Measurements from ENCODE around the gene C21orf91. TPM values are rescaled to one million over a fixed set of nuclear protein-coding genes. Genes with fewer than 3 reads are reported as not detected.

C21orf91 gene
- total RNA-seq, 2 donors from 2014 or later, result 22.7 to 24.2 TPM

DNA sequence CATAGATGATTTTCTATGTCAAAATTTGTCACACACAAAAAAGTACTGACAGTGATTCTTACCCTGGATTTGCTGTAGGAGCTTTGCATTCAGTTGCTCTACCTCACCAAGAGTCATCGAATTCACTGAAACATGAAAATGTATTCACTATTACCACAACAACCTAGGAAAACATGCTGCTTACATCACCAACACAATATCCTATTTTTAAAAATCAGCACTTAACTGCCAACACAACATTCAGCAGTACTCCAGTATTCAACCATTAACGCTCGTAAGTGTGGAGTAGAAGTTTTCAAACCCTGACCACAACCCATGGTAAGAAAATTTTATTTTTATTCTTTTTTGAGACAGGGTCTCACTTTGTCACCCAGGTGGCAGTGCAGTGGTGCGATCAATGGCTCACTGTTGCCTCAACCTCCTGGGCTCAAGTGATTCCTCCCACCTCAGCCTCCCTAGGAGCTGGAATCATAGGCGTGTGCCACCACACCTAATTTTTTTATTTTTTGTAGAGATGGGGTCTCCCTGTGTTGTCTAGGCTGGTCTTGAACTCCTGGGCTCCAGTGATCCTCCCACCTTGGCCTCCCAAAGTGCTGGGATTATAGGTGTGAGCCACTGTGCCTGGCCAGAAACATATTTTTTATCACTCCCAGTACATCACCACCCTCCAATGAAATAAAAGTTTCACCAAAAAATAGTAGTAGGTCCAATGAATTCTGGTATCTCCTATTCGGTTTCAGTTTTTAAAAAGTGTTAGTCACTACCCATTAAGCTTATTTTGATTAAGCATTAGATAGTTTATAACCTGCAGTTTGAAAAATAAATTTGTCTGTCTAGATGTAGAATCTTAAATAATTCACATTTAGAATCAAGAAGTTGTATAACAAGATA, 23.8 kb downstream of the C21orf91 start:
- ATAC-seq (replicated peaks in 1 of 2), result peak; percentile 25 to 29
- no peaks in the 10 kb centered on the region for H3K27me3 Mint-ChIP-seq (ENCODE audit: low read depth)
- H3K9me3 Mint-ChIP-seq, result no peaks in the 10 kb centered on the region
- peaks cover 57% of the 10 kb centered on the region for H3K4me1 Mint-ChIP-seq (ENCODE audit: low read depth)
- peak overlapping the region; percentile 63 to 84 for H3K4me3 Mint-ChIP-seq
- H3K27ac Mint-ChIP-seq, result peak overlapping the region; percentile 91
- H3K36me3 Mint-ChIP-seq (ENCODE audit: insufficient read depth in 2 of 2), result peaks cover 3 to 8% of the 10 kb centered on the region in 2 donors
- no peak for DNase-seq

DNA sequence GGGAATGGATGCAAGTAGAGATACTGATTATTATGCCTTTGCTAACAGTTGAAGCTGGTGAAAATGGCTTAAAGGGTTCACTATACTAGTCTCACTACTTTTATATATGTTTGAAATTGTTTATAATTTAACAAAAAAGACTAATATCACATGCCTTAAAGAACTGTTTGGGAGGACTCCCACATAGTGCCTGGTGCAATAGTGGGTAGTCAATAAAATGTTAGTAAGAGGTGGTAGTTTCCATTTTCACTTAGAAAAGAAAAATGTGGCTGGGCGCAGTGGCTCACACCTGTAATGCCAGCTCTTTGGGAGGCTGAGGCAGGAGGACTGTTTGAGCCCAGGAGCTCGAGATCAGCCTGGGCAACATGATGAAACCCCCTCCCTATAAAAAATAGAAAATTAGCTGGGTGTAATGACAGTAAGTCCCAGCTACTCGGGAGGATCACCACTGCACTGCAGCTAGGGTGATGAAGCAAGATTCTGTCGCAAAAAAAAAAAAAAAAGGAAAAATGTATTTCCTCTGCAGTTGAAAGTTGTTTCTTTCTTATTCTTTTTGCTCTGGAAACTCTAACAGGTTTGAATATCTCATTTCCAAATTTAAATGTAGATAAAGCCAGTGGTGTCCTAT, 24.5 kb downstream of the C21orf91 start:
- ATAC-seq (replicated peaks in 1 of 2) (no peak), DNase-seq (no peak)
- Mint-ChIP-seq H3K27me3 (ENCODE audit: low read depth) (no peaks in the 10 kb centered on the region), H3K4me3 (peak overlapping the region; percentile 63 to 84), H3K36me3 (ENCODE audit: insufficient read depth in 2 of 2) (peaks cover 3 to 12% of the 10 kb centered on the region in 2 donors), H3K4me1 (ENCODE audit: low read depth) (peaks cover 65% of the 10 kb centered on the region), H3K9me3 (no peaks in the 10 kb centered on the region), H3K27ac (peak overlapping the region; percentile 91)

GRCh38 chr21:17793246-17794123, 25.7 kb downstream of the C21orf91 start:
- DNase-seq, result no peak

DNA sequence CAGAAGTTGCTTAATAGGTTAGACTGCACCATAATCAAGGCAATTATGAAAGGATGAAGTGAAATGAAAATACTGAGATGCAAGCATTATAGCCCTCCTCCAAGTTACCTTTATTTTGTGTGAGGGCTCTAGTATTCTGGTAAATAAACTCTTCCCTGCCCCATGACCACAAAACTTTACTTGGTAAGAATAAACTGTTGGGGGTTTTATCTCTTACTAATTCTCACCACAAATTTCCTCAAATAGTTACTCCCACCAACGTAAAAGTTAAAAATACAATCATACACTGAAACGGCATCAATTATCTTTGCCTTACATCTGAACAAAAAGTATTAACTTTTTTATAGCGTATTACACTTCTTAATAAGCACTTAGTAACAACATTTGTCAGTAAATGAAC, 29.5 kb downstream of the C21orf91 start:
- DNase-seq (no peak), ATAC-seq (replicated peaks in 1 of 2) (no peak)
- peaks cover 8 to 28% of the 10 kb centered on the region in 2 donors for H3K36me3 Mint-ChIP-seq (ENCODE audit: insufficient read depth in 2 of 2)
- peak overlapping the region; percentile 54 to 78 for H3K4me3 Mint-ChIP-seq
- H3K27ac Mint-ChIP-seq, result peak overlapping the region; percentile 61
- peaks cover 85% of the 10 kb centered on the region for H3K4me1 Mint-ChIP-seq (ENCODE audit: low read depth)
- no peaks in the 10 kb centered on the region for H3K9me3 Mint-ChIP-seq
- no peaks in the 10 kb centered on the region for H3K27me3 Mint-ChIP-seq (ENCODE audit: low read depth)

More at GRCh38 chr21:17793246-17794123, 25.7 kb downstream of the C21orf91 start:
- Mint-ChIP-seq H3K27me3 (ENCODE audit: low read depth) (no peaks in the 10 kb centered on the region), H3K4me3 (peak overlapping the region; percentile 63 to 84), H3K9me3 (no peaks in the 10 kb centered on the region), H3K27ac (peak overlapping the region; percentile 89), H3K4me1 (ENCODE audit: low read depth) (peaks cover 70% of the 10 kb centered on the region), H3K36me3 (ENCODE audit: insufficient read depth in 2 of 2) (peaks cover 3 to 12% of the 10 kb centered on the region in 2 donors)
- ATAC-seq (replicated peaks in 1 of 2), result peak; percentile 67 to 80

DNA sequence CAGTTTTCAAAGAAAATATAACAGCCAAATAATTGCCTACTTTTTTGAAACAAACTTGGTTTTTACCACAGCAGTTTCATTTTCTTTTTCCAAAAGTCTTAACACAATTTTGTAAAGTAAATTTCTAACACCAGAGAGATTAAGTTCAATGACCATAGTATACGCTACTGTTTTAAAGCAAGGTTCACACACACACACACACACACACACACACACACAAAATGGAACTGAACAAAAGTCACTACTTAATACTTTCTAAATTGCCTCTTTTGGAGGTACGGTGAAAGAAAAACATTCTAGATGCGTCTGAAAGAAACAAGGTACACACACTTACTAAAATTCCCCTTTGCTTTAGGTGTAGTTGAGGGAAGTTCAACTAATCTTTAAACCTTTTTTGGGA, 30.1 kb downstream of the C21orf91 start:
- H3K4me1 Mint-ChIP-seq (ENCODE audit: low read depth), result peaks cover 85% of the 10 kb centered on the region
- H3K4me3 Mint-ChIP-seq, result peak overlapping the region; percentile 35 to 82

DNA sequence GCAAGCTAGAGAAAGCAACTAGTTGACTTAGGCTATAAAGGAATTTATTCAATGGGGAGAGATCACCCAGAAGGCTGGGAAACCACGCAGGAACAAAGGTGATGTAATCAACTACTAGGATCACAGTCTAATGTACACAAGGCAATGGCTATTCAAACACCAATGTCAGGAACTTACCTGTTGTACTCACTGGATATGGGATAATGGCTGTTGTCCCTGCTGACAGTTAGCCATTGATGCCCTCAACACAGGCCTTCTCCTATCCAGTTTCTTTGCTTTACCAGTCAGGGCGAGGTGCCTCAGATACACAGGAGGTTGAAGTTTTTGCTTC, 32.3 kb downstream of the C21orf91 start:
- Mint-ChIP-seq H3K4me1 (ENCODE audit: low read depth) (peaks cover 96% of the 10 kb centered on the region), H3K36me3 (ENCODE audit: insufficient read depth in 2 of 2) (peaks cover 8 to 22% of the 10 kb centered on the region in 2 donors), H3K27me3 (ENCODE audit: low read depth) (no peaks in the 10 kb centered on the region), H3K27ac (peak overlapping the region; percentile 62), H3K4me3 (peak overlapping the region; percentile 37 to 81), H3K9me3 (no peaks in the 10 kb centered on the region)
- ATAC-seq (replicated peaks in 1 of 2), result no peak
- DNase-seq, result no peak

More for the DNA sequence above, 30.1 kb downstream of the C21orf91 start:
- Mint-ChIP-seq H3K36me3 (ENCODE audit: insufficient read depth in 2 of 2) (peaks cover 8 to 23% of the 10 kb centered on the region in 2 donors), H3K27ac (peak overlapping the region; percentile 70), H3K9me3 (no peaks in the 10 kb centered on the region), H3K27me3 (ENCODE audit: low read depth) (no peaks in the 10 kb centered on the region)
- ATAC-seq (replicated peaks in 1 of 2), result no peak
- no peak for DNase-seq

DNA sequence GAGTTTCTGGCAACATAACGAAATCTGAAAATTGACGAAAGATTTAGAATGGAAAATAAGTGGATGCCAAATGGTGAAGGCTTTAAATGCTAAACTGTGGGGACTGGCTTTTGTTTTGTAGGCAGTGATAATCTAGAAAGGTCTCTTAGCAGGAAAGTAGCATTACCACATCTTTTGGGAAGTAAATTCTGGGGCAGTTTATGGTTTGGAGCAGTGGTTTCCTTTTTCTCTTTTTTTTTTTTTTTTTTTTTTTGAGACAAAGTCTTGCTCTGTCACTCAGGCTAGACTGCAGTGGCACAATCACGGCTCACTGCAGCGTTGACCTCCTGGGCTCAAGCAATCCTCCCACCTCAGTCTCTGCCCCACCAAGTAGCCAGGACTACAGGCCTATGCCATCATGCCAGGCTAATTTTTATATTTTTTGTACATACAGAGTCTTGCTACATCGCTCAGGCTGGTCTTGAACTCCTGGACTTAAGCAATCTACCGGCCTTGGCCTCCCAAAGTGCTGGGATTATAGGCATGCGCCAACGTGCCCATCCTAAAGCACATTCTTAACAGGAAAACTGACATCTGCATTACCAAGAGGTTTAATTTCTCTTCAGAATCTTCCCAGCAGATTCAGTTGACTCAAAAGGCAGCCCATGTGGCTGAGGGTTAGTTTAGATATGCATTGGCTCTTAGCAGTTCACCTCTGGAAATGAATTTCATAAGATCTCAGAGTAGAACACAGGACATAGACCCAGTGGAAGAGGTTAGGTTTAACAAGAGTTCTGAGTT, 32.9 kb downstream of the C21orf91 start:
- H3K4me3 Mint-ChIP-seq, result peak overlapping the region; percentile 37 to 81
- ATAC-seq (replicated peaks in 1 of 2) (peak; percentile 56 to 62), DNase-seq (peak in 1 of 2 donors; percentile 31)
- H3K27me3 Mint-ChIP-seq (ENCODE audit: low read depth), result no peaks in the 10 kb centered on the region
- peaks cover 8 to 22% of the 10 kb centered on the region in 2 donors for H3K36me3 Mint-ChIP-seq (ENCODE audit: insufficient read depth in 2 of 2)
- peaks cover 98% of the 10 kb centered on the region for H3K4me1 Mint-ChIP-seq (ENCODE audit: low read depth)
- H3K9me3 Mint-ChIP-seq, result no peaks in the 10 kb centered on the region
- peak overlapping the region; percentile 86 for H3K27ac Mint-ChIP-seq

- H3K4me1 Mint-ChIP-seq (ENCODE audit: low read depth), result peaks cover 99% of the 10 kb centered on the region
- H3K36me3 Mint-ChIP-seq (ENCODE audit: insufficient read depth in 2 of 2), result peaks cover 8 to 22% of the 10 kb centered on the region in 2 donors
- no peaks in the 10 kb centered on the region for H3K9me3 Mint-ChIP-seq
- peak overlapping the region; percentile 68 to 81 for H3K4me3 Mint-ChIP-seq
- DNase-seq (no peak), ATAC-seq (replicated peaks in 1 of 2) (no peak)
- peak overlapping the region; percentile 86 for H3K27ac Mint-ChIP-seq
- no peaks in the 10 kb centered on the region for H3K27me3 Mint-ChIP-seq (ENCODE audit: low read depth)
These were observed 33.8 kb downstream of the C21orf91 start for GRCh38 chr21:17785403-17785788.

- Mint-ChIP-seq H3K4me1 (ENCODE audit: low read depth) (peaks cover 99% of the 10 kb centered on the region), H3K9me3 (no peaks in the 10 kb centered on the region), H3K27ac (peak overlapping the region; percentile 86), H3K4me3 (peak overlapping the region; percentile 68 to 81), H3K36me3 (ENCODE audit: insufficient read depth in 2 of 2) (peaks cover 8 to 19% of the 10 kb centered on the region in 2 donors), H3K27me3 (ENCODE audit: low read depth) (no peaks in the 10 kb centered on the region)
- DNase-seq (peak; percentile 39 to 43), ATAC-seq (replicated peaks in 1 of 2) (peak; percentile 80)
These were observed 34.4 kb downstream of the C21orf91 start for GRCh38 chr21:17784604-17785402.

DNA sequence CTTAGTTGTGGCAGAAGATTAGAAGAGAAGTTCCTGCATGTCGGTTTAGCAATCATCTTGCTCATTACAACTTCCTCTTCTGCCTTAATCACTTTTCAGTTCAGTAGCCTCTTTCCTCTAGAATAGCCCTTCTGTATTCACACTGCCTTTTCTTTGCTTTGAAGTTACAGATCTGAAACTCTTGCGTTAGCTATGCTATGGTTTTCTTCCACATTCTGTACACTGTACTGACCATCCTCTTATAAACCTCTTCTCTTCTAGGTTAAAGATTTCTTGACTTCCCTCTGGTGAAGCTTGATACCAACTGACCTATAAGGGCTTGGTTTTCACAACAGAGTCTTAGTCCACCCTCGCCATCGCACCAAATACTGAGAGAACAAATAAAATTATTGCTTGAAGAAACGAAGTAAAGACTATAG, 35.0 kb downstream of the C21orf91 start:
- no peak for DNase-seq
- H3K27ac Mint-ChIP-seq, result peak overlapping the region; percentile 86
- peaks cover 8 to 18% of the 10 kb centered on the region in 2 donors for H3K36me3 Mint-ChIP-seq (ENCODE audit: insufficient read depth in 2 of 2)

DNA sequence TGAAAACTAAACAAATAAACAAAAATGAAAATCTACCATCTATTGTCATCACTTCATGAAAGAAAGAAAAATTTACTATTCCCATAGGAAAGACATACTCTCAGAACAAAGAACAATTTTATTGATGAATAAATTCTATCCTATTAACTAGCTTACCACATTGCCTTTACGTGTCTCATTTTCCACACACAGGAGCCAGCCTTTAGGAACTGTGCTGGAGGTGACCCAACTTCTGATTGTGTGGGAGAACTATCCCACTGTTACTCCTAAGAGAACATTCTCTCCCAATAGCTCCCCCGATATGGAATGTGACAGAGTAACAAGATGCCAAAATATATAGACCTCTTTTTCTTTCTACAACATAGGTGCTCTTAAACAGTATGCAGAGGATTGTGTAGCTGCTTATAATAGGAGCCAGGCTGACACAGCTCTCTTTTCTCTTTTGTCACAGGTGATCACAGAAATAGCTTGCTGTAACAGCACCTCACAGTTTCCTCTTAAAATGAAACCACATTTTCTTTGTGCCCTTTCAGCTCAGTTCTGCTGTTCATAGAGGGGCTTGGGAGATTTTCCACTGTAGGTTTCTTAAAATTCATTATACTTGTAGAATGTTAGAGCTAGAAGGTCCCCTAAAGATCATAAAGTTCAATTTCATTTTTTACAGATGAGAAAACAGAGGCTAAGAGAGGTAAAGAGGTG, 35.5 kb downstream of the C21orf91 start:
- peak overlapping the region; percentile 86 for H3K27ac Mint-ChIP-seq
- no peak for DNase-seq
- H3K4me3 Mint-ChIP-seq, result peak overlapping the region; percentile 68 to 81
- H3K27me3 Mint-ChIP-seq (ENCODE audit: low read depth), result no peaks in the 10 kb centered on the region
- no peaks in the 10 kb centered on the region for H3K9me3 Mint-ChIP-seq
- peaks cover 8 to 18% of the 10 kb centered on the region in 2 donors for H3K36me3 Mint-ChIP-seq (ENCODE audit: insufficient read depth in 2 of 2)
- peaks cover 93% of the 10 kb centered on the region for H3K4me1 Mint-ChIP-seq (ENCODE audit: low read depth)
- ATAC-seq (replicated peaks in 1 of 2), result peak; percentile 15 to 34

More for the DNA sequence above, 35.0 kb downstream of the C21orf91 start:
- Mint-ChIP-seq H3K4me3 (peak overlapping the region; percentile 68 to 81), H3K4me1 (ENCODE audit: low read depth) (peaks cover 99% of the 10 kb centered on the region), H3K9me3 (no peaks in the 10 kb centered on the region), H3K27me3 (ENCODE audit: low read depth) (no peaks in the 10 kb centered on the region)
- ATAC-seq (replicated peaks in 1 of 2), result peak; percentile 28 to 31

Data from activated T-cell treated with anti-CD3 and anti-CD28 coated beads, Interleukin-2, amount 50 U/mL, for 72 hours (primary cell).